GM21786 (cell line): ENCODE results near the gene CTAGE6.
"Not testable (repeated sequence)": the region's sequence is repeated elsewhere in the genome, so short reads cannot be mapped to it uniquely, and the experiment has no call there.

Experiments used
- ATAC-seq: cut with Tn5 transposase; IDR thresholded peaks from one replicate; pipeline ENCODE4 v1.9.1; 2021; ENCODE audit not compliant: unreplicated experiment

The CTAGE6 gene

DNA sequence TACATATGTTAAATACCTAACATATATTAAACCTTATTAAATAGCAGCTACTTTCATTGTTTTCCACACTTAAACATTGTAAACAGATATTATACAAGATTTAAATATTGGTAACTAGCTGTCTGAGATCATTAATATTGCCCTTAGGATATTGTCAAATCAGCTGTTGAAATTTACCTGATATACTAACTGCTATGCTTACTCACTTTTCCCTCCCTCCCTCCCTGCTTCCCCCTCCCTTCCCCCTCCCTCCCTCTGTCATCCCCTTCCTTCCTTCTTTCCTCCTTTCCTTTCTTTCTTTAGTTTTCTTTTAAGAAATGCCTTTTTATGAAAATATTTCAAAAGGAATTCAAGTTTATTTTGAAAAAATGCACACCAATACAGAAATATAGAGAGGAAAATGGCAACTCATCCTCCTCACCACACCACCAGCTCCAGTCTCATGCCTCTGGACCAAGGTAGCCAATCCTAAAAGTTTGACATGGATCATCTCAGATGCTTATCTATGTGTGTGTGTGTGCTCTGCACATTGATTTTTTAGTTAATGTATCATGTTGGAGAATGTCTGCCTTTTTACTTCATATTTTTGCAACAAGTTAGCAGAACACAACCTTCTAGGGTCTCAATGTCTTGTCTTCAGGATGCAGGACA, 41.8 kb downstream of the CTAGE6 start:
- ATAC-seq = not testable (repeated sequence)

DNA sequence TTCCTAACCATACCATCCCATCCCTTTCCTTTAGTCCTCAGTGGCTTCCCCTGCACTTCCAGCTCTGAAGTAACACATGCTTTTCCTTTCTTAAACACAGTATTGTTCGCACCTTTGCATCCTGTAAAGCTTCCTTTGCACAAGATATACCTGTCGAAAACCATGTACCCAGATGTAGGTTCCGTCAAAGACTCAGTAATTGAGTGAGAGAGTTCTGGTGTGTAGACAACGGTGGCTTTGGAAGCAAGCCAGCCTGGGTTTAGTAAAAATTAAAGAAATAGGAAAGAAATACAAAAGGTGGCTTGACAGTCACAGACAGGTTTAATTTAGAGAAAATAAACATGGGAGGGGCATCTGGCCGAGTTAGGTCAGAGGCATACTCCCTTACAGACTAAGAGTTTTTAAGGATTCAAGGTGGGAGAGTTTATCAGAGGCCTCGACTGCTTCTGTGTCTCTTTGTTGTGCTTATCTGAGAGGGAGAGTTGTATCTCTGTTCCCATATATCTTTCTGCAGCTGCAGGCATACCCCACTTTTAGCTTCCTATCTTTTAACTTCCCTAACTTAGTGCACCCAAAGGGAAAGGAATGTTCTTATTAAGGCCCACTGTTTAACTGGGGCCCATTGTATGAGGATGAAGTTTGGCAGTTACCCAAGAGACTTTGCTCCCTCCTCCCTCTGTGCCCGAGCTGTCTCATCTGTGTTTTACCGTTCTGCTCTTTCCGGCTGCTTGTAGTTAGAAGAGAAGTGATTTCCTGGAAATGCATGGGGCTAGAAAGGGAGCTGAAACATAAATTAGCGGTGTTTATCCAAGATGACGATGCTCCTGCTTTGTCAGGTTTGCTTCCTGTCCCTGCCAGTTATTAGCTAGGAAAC, 42.7 kb downstream of the CTAGE6 start:
- ATAC-seq = not testable (repeated sequence)

DNA sequence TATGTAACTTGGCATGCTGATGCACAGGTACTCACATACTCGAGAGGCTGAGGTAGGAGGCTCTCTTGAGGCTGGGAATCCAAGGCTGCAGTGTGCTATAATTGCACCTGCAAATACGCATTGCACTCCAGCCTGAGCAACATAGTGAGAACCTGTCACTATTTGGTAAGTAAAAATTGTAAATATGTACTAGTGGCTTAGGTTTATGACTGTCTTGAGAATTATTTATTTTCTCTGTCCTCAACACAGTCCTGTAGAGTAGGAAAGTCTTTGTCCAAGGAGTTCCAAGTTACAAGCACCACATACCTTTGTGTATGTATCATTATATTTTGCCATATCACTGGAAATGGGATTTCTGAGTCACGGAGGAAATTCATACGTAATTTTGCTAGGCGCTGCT, 45.1 kb downstream of the CTAGE6 start:
- ATAC-seq = not testable (repeated sequence)

DNA sequence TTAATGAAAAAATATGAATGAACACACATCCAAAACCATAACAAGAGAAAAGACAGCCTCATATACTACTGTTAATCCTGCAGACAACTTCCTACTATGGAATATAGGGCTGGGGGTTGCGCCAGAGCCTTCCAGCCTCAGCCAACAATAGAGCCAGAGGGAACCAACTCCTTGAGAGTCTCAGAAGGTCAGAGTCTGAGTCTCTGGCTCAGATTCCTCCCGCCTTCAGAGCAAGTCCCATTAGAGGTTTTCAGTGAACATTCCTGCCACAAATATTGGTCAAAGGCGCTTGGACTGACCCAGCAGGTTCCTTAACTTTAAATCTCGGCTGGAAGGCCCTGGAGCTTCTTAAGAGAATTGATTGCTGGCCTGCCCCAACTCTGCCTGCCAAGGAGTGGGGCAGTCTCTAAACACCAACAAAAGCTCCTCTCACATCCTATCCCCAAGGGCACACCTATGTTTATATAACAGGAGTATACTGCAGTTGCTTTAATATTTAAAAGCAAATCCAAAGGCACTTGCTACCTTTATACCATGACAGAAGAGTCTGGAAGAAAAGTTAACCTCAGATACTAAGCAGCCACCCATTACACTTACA, 45.7 kb downstream of the CTAGE6 start:
- ATAC-seq = not testable (repeated sequence)

DNA sequence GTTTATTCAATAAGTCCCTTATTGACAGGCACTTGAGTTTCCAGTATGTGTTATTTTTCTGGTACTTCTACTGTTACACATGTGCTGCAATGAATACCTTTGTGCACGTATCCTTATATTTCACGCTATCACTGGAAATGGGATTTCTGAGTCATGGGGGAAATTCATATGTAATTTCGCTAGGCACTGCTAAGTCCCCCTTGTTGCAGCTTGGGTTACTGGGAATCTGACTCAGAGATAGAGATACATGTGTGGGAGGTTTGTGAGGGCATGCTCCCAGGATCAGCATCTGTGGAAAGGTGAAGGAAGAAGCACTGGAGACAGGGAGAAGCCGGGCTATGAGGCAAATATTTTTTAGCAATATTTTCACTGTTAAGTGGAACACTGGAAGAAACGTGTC, 47.6 kb downstream of the CTAGE6 start:
- ATAC-seq = not testable (repeated sequence)
